Measurements from ENCODE around the gene FAM170B.

The FAM170B gene

GRCh38 chr10:49174261-49174925 is 40.6 kb upstream of the FAM170B start:
- H3K9me3 ChIP-seq, result no peaks in the 10 kb centered on the region
- H3K27ac ChIP-seq, result no peak overlapping the region
- no peak for TF ChIP-seq CTCF (IDR thresholded peaks at IDR 0.05)
- H3K36me3 ChIP-seq, result no peaks in the 10 kb centered on the region
- H3K4me1 ChIP-seq, result peaks cover 0 to 13% (median 5%) of the 10 kb centered on the region in 4 donors
- no peak overlapping the region for H3K4me3 ChIP-seq
- H3K27me3 ChIP-seq, result no peaks in the 10 kb centered on the region
- DNase-seq, result no peak
- intact Hi-C loops (cut with DNase I; ENCODE audit: low total_unique reads), result no loop called here

DNA sequence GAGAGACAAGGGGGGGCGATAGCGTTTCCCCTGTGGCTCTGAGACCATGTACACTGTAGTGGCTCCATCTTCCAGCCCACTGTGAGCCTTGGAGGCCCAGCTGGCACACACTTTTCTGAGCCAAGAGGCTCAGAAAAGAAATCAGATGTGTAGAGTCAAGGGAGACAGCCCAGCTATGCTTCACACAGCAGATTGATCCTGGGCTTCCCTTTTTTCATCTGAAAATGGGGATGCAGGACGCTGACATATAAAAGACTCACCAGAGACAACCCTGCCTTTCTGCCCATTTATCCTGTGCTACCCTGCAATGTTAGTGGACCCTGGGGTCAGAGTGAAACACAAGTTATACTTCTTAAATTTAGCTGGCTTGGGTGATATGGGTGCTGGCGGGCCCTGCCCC is 40.0 kb upstream of the FAM170B start:
- no peak for TF ChIP-seq CTCF (IDR thresholded peaks at IDR 0.05)

DNA sequence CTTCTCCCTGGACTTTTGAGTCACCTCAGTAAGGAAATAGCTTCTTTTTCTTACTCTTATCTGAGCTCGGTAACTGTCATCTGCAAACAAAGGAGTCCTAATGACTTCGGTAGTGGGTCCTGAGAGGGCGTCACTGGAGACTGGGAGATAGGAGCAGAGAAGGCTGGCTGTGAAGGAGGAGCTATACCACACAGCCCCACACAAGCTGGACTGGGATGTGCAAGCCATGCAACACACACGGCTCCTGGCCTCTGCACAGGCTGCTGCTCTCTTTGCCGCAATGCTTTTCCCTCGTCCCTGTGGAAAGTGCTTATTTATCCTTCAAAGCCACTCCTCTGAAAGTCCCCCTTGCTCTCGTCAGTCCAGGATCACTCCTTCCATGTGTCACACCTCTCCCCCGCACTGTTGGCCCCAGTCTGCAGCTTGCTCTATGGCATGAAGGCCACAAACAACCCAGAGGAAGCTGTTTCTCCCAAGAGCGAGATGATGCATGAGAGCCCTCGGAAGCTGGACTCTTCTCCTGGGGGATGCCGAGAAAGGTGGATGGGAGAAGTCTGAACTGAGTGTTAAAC is 39.5 kb upstream of the FAM170B start:
- TF ChIP-seq CTCF (IDR thresholded peaks at IDR 0.05), result no peak
- H3K27me3 ChIP-seq, result no peaks in the 10 kb centered on the region

More for the DNA sequence above, 40.0 kb upstream of the FAM170B start:
- H3K4me1 ChIP-seq, result peaks cover 0 to 13% (median 5%) of the 10 kb centered on the region in 4 donors
- H3K4me3 ChIP-seq, result no peak overlapping the region
- no peaks in the 10 kb centered on the region for H3K9me3 ChIP-seq
- DNase-seq, result no peak
- no peak overlapping the region for H3K27ac ChIP-seq
- H3K27me3 ChIP-seq, result no peaks in the 10 kb centered on the region
- H3K36me3 ChIP-seq, result no peaks in the 10 kb centered on the region
- intact Hi-C loops (cut with DNase I; ENCODE audit: low total_unique reads), result no loop called here

DNA sequence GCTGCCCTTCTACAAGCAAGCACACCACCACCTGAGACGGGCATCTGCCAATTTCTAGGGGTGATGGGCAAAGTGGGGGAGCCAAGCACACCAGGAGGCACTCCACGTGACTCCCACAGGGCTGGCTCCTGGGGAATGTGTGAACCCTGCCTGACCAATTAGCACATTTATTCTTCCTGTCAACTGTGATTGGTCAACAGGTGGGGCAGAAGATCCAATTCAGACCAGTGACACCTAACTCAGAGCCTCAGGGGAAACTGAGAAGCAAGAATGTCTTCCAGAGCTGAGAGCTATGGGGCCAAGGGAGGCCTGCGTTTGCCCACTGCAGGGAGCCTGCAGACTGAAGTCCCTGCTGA is 38.9 kb upstream of the FAM170B start:
- intact Hi-C loops (cut with DNase I; ENCODE audit: low total_unique reads), result no loop called here
- H3K9me3 ChIP-seq, result no peaks in the 10 kb centered on the region
- DNase-seq, result no peak
- TF ChIP-seq CTCF (IDR thresholded peaks at IDR 0.05), result no peak
- peaks cover 0 to 11% (median 5%) of the 10 kb centered on the region in 4 donors for H3K4me1 ChIP-seq
- no peaks in the 10 kb centered on the region for H3K27me3 ChIP-seq
- H3K27ac ChIP-seq, result no peak overlapping the region
- no peaks in the 10 kb centered on the region for H3K36me3 ChIP-seq
- H3K4me3 ChIP-seq, result no peak overlapping the region

More for the DNA sequence above, 39.5 kb upstream of the FAM170B start:
- no peak for DNase-seq
- no peak overlapping the region for H3K27ac ChIP-seq
- peaks cover 0 to 13% (median 5%) of the 10 kb centered on the region in 4 donors for H3K4me1 ChIP-seq
- intact Hi-C loops (cut with DNase I; ENCODE audit: low total_unique reads), result no loop called here
- no peaks in the 10 kb centered on the region for H3K36me3 ChIP-seq
- H3K9me3 ChIP-seq, result no peaks in the 10 kb centered on the region
- no peak overlapping the region for H3K4me3 ChIP-seq

GRCh38 chr10:49172061-49172776 is 38.4 kb upstream of the FAM170B start:
- H3K4me1 ChIP-seq, result peaks cover 0 to 6% (median 2%) of the 10 kb centered on the region in 4 donors
- intact Hi-C loops (cut with DNase I; ENCODE audit: low total_unique reads), result no loop called here
- DNase-seq, result no peak

More at GRCh38 chr10:49172061-49172776, 38.4 kb upstream of the FAM170B start:
- Histone ChIP-seq H3K27me3 (no peaks in the 10 kb centered on the region), H3K36me3 (no peaks in the 10 kb centered on the region), H3K4me3 (no peak overlapping the region), H3K9me3 (no peaks in the 10 kb centered on the region), H3K27ac (no peak overlapping the region)
- no peak for TF ChIP-seq CTCF (IDR thresholded peaks at IDR 0.05)
